Renal cortex interstitium (tissue), 11 donors: ENCODE data around the gene CHN2. TPM values are rescaled to one million over a fixed set of nuclear protein-coding genes. Genes with fewer than 3 reads are reported as not detected.

Experiments used
- DNase-seq, 11 donors: peaks; one replicate each; pipeline ENCODE4 v3.0.0-alpha.2; 2013; ENCODE audit warnings: low read depth in 9 of 11, low spot score in 4 of 11; ENCODE audit errors: extremely low read depth in 1 of 11
- polyA plus RNA-seq, 3 donors: library from polyadenylated mRNA; unstranded; fragments of 120-200 nt; gene quantifications; one replicate each; pipeline ENCODE4 v1.2.1, GENCODE V29; 2013; ENCODE audit not compliant: insufficient read length in 3 of 3

CHN2 gene
- polyA plus RNA-seq, 3 donors: 16.7 to 19.2 (median 18.1) TPM

DNA sequence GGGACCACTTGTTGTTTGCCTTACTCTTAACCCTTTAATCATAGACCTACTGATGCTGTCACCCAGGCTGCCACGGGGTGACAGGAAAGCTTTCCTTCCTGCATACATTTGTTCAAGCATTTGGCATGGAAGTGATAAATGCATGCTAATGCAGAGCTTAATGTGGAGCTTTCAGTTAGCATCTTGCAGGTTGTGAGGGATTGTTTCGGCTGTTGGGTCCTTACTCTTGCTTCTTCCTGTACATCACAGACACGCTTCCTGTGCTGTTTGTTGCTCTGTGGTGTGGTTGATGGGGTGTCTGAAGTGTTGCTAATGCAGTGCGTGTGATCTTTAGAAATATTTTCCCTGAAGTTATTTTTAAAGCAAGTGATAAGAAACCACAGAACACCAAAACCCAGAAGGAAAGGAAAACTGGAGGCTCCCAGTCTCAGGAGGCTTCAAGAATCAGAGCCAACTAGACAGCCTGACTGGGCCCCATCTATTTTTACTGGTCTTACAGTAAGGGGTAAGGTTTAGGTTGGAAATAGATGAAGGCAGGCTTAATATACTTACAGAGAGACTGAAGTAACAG, 143.1 kb downstream of the CHN2 start:
- DNase-seq: no peak

DNA sequence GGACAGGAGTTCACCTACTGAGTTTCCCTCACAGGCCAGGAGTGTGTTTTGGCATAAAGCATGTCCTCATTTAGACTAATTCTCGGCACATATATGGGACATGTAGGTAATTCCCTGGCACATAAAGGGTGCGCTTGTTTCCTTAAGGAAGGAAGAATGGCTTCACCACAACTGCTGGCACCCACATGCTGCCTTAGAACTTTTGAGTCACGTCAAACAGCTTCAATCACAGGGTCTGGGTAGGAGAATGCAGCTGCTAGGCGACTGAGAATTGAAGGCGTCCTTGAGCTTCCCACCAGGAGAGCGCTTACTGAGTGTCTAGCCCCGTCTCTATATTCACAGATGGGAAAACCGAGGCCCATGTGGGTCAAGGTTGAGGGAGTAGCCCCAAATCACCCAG, 146.1 kb downstream of the CHN2 start:
- no peak for DNase-seq

DNA sequence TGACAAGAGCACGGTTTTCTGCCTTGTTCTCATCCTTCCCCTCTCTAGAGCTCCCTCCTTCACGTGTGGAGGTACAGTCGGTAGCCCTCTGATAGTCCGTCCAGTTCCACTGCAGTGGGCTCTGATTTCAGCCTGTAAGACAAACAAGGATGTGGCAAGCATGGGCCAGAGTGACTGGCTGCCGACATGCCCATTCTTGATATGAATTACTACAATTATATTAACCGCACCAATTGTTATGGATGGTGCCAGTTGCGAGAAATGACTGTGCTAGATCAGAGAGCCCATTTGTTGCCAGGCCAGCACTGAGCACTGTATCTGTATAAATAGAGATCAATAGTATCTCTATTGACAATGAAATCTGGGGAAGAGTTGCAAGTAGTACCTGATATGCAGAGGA, 146.6 kb downstream of the CHN2 start:
- DNase-seq: no peak

DNA sequence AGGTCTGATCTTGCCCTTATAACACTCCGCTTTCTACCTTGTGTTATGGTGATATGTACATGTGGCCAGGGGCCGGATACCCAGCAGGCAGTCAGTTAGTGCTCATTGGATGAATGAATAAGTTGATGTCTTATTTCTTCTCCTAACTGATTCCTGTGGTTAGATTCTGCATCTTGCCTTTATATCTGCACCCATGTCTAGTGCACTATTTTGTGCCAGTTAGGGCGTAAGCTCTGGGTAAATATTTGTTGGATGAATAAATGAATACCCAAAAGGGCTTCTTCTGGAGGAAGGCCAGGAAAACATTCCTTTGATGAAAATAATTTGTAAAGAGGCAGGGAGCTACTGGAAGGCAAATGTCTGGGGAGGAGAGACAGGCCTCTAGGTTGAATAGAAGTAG, 148.2 kb downstream of the CHN2 start:
- DNase-seq: no peak

DNA sequence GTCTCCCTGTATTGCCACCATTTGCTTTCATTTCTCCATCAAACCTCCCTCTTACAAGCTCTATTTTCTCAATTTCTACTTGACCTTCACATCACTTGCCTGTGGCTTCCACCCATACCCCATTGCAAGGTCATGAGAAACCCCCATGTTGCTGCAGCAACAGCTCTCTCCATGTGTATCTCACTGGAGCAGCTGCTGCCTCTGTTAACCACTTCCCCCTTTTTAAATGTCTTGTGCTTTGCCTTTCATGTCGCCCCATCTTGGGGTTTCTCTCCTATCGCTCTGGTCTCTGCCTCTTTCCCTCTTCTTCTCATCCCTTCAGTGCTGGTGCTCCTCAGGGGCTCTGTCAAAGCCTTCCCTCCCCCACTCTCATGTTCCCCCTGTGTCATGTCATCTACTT, 148.8 kb downstream of the CHN2 start:
- no peak for DNase-seq

DNA sequence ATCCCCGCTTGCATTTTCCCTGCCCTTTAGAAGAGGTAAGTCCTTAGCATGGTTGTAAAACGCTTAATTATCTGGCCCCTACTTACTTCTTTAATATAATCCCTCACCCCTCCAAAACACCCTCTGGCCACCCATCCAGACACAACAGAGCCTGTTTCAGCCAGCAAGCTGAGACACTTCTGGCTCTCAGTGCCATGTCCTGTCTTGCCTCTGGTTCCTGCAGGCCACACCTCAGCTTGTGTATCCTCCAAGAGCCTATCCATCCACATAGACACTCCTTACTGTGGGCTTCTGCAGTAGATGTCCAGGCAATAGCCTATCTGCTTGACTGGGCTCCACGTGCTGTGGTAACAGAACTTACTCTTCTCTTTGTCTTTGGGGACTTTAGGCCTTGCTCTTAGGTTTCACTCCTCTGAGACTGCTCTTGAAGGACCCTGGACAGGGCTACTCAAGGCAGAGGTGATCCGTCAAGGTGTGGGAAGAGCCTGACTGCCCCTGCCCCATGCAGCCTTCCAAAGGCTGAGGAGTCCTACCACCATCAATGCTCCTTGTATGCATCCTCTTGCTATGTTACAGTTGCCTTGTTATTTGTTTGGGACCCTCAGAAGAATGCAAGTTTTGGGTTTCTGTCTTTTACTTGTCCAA, 149.9 kb downstream of the CHN2 start:
- no peak for DNase-seq

DNA sequence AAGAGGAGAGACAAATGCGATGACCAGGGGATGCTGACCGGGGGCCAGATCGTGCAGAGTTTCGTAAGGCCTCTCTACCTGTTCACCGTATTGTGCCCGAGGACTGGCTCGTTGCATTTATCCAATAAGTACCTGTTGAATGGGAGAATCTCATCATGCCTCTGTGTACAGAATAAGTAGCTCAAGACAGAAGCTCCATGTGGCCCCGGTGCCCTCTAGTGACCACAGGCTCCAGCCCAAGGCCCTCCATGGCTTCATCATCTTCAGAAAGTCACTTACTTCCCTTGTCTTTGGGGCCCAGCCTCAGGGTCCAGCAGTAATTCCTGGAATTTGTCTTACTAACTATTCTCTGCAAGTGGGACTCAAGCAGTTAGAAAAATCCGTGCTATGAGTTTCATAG, 151.0 kb downstream of the CHN2 start:
- DNase-seq: no peak

DNA sequence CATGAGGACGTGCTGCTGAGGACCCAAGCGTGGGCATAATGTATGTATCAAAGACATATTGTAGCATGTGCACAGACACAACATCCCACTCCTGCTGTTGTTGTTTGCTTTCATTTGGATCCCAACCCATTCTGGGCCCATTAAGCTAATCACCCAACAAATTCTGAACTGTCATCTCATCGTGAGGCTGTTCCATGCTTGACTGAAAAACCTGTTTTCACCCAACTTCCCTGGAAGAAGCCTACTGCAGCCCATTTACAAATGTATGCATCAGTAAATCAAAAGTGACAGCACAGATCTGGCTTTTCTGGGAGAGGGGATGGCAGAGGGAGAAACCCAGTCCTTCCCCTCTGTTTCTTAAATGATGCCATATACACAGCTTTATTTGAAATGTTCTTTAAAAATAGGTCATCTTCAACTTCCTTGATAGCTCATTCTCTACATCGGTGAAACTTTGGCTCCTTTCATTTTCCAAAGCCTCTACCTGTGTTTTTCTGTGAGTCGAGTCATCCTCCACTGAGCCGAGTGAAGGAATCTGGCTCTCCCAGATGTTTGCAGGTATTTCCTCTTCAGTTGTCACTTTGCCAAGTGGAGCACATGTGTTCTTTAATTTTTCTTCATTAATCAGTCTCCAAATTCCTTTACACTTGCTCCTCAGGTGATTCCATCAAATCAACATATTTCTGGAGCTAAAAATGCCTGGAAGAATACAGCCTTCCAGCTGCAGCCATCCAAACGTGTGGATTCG, 151.8 kb downstream of the CHN2 start:
- DNase-seq: peak in 2 of 11 donors; percentile 34 to 58

DNA sequence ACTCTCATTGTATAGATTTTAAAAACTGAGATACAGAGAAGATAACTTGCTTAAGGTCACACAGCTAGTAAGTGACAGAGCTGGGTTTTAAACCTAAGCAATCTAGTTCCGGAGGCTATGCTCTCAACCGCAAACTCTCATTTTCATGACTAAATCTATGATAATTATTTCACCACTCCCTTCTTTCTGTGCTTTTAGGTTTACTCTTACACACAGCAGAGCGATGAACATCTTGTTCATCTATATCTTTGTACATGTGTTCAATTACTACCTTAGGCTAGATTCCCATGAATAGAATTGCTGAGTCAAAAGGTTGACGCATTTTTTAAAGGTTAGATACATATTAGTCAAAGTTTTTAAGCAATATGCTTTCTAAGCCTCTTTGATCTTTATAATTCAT, 154.8 kb downstream of the CHN2 start:
- no peak for DNase-seq

DNA sequence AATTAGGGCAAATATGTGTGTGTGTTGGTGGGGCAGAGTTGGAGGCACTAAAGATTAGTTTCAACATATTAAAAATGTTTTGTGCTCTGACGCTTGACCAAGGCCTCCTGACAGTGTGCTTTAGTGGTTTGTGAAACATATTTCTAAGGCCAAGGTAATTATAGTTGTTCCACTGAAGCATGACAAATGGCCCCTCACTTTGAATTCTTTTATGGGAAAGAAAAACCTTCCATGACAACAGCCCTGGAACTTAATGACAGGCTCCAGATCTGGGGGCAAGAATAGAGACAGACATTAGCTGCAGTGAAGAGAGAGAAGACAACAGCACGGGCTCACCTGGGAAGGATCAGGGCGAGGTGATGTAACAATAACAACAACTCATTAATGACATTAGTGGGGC, 155.8 kb downstream of the CHN2 start:
- peak in 1 of 11 donors; percentile 60 for DNase-seq

DNA sequence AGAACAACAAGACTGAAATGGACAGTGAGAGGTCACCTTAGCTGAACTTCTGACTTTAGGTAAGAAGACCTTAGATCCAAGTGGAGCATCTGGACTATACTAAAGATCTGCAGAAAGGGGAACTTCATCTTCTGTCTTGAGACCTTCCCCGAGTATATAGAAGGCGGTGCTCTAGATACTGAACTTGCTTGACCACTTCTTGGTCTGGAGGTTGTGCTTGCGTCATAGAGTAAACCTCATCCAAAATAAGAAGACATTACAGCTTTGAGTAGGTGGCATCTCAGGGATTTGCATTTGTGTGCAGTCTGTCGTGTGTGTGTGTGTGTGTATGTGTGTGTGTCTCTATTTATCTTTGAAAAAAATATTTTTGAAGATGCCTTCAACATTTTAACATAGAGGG, 157.5 kb downstream of the CHN2 start:
- DNase-seq: no peak

DNA sequence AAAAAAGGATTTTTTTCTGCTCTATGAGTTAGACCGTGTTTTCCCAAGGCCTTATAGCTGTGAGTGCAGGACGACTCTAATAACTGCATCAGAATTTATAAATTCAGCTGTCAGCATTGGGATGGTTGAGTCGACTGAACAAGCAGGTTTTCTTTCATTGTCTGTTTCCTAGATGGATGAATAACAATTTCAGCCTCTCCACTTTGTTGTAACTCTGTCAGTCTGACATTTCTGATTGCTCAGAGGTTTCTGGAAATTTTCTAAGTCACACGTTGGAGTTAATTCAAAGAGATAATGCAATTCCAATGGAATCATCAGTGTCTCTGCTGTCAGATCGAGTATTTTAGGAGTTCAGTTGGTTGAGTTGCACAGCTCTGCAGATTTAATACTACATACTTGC, 159.2 kb downstream of the CHN2 start:
- DNase-seq: no peak

DNA sequence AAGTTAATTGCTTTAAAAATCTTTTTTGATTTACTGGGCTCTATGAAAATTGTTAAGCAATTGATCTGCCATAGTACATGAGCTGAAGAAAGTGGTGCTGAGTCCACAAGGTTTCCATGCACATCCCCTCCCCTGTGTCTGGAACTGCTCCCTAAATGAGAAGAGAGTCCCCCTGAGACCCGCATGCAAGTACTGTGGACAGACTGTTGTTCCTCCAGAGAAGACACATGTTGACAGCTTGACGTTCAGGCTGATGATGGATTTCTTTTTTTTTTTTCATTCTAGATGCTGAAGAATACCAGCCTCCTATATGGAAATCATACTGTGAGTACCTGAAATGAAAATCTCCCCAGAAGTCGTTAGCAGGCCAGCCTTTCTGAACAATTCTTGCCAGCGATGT, 159.8 kb downstream of the CHN2 start:
- DNase-seq: no peak

DNA sequence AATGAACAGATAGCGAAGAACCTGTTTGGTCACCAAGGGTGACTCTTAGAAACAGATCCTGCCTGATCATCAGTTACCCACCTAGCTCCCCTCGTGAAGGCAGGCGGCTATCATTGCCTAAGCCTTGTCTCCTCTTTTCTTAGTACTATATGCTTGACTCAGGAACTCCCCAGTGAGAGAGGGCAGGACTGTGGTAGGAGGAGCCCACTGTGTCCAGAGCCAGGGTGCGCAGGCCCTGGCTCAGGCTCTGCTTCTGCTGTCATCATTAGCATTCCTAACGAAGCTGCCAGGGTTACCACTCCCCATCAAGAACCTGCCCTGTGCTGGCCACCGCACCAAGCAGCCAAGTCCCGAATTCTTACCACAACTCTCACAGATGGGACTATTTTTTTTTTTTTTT, 160.8 kb downstream of the CHN2 start:
- no peak for DNase-seq

DNA sequence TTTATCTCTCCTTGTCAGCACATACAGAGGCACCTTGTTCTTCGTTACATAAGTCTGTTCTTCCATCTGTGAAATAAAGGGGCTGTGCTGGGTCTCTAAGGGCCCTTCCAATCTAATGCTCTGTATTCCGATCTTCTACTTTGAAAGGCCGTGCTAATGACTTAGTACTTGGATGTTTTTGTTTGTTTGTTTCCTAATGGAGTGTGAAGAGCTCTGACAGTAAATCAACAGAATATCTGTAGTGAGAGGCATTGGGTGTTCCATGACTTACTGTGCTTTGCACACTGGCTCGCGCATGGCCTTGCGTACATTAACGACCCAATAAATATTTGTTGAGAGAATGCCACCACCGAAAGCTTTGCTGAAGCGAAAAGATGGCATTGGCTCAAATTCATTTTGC, 162.1 kb downstream of the CHN2 start:
- peak in 1 of 11 donors; percentile 33 for DNase-seq

DNA sequence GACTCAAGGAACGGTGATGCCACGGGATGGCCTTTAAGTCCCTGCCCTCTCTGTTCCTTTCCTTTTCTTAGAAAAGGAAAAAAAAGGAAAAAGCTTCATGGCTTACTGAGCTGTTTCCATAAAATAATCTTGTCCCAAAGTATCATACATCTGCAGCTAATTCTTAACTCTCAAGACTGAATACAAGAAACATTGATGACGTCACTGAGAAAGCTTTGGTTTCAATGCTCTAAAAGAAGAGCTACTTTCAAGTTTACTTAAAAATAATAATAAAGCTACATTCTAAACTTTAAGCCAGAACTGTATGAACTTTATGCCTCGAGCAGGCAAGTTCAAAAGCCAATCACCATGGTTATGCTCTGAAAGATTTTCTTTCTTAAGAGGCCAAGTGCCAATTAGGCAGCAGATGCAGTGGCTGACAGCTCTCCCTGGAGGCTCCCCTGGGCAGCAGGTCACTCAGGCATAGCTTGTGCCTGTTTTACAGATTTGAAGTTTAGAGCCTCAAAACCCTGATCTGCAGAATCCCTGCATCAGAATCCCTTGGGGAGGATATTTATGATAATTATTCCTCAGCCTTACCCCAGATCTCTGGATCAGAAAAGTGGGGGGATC, 165.0 kb downstream of the CHN2 start:
- DNase-seq: no peak

DNA sequence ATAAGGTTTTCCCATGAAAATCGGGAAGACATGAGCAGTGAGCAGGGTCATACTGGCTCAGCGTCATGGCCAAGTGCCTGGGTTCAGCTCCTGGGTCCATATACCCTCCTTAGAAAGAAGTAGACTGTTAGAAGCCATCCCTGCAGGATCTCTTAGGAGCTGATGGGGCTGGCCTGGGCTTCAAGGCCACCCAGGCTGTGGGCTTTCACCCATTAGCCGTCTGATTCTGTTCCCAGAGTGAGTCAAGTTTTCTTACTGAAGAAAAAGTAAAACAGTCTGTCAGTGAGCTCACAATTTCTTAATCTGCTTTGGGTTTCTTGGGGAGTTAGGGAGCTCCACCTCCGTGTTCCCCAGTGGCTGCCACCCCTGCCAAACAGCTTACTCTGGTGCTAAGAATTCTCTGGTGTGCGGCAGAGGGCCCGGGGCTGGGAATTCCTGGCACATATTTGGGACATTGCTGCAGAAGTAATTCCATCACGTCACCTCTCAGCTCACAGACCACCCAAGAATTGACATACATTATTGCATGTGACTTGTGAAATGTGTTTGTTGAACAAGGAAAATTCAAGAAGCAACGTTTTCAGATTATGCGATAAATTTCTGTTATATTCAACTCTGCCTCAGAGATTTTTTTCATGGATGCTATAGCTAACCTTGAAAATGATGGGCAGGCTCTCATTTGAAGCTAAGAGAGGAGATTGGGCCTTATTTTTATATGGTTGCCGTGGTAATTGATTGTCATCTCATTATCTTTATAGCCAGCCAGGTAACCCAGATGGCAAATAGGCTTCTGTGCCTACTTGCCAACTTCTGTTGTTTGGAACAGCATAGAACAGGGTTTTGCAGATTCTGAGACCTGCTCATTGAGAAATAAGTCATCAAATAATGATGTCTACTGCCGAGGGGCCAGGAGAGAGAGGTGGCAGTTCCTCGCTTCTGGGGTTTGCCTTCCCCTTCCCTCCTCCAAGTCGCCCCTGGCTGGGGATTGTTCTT, 166.4 kb downstream of the CHN2 start:
- DNase-seq: no peak

DNA sequence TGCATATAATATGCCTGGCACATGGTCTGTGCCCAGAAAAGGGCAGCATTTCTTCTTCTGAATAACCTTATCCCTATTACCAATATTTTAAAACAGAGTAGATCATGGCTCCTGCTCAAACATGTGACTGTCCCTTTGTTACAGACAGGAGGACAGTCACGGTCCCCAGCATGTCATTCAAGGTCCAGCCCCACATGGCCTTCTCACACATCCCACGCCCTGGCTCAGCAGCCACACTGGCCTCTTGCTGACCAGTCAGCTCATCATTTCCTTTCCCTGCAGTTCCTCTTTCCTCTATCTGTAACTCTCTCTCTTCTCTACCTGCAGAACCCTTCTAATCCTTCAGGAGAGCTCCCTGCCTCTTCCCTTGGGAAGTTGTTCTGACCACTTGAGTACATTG, 167.8 kb downstream of the CHN2 start:
- DNase-seq: no peak
